EL (cell line): ENCODE results near the gene STK24.
"Not testable (repeated sequence)": the region's sequence is repeated elsewhere in the genome, so short reads cannot be mapped to it uniquely, and the experiment has no call there.

ENCODE experiments used
- DNase-seq: peaks from one replicate; pipeline ENCODE4 v3.0.0-alpha.2; 2016

The STK24 gene

DNA sequence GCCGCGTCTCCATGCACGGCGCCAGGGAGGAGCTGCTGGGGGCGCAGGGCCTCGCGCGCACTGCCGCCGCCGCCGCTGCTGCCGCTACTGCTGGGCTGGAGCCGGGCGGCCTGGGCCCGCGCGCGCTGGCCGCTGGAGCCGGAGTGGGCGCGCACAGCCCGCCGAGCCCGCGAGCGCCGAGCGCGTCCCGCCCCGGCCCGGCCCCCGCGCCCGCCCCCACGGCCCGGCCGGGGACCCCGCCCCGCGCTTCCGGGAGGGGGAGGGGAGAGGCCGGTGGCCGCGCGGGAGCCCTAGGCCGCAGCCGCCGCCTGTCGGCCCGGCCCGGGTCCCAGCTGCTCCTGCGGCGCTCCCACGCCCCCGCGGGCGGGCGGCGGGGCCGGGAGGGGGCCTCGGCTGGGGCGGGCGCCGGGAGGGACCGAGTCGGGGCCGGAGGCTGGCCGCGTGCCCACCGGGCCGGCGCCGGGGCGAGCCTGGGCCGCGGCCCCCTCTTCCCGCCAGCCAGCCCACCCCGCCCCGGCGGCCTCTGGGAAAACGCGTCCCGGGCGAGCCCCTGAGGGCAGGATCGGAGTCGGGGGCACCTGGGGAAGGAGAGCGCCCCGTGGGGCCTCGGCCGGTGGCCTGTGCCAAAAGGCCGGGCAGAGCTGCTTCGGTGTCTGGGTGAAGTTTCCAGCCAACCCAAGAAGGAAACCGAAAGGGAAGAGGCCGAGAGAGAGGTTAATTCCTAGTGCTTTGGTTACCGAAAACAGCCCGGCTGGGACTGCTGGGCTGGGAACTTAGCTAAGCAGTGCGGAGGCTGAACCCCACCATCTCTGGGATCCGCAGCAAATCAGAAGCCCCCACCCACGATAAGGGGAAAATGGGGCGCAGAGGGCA lies at the start of gene STK24:
TSS of gene STK24 (minus strand) at position 145 of the 873 bp plus-strand sequence. CDS start 321 bp downstream, outside the sequence.
- peak; percentile 76 for DNase-seq

DNA sequence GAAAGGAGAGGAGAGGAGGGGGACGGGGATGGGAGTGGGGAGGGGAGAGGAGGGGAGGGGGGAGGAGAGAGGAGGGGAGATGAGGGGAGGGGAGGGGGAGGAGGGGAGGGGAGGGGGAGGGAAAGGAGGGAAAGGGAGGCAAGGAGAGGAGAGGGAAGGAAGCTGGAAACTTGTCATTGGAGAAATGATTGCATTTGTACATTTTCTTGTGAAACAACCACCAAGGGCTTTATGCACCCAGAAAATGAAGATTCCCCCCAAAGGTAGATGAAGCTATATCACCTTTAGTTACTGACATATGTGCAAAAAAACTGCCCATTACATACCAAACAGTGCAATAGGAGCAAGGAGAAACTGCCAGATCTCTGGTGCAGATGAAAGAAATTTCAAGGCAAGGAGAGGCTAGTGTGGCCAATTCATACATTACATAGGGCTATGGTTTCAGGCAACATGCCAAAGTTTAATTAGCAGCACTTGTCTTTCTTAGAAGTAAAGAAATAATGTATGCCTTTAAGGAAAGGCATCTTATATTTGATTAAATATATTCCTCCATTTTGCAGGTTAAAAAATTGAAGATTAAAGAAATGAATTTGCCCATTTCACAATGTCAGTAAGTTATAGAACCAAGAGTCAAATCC lies 49.5 kb upstream of the STK24 start:
- DNase-seq, result peak; percentile 11

DNA sequence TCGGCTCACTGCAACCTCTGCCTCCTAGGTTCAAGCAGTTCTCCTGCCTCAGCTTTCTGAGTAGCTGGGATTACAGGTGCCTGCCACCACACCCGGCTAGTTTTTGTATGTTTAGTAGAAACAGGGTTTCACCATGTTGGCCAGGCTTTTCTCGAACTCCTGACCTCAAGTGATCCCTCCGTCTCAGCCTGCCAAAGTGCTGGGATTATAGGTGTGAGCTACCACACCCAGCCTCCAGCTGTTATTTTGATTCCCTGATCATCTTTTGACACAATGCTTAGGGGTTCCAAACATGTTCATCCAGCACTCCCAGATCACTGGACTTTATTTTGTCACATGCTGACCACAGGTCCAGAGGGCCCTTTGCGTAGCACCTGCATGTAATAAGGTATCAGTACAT lies 47.7 kb upstream of the STK24 start:
- DNase-seq, result not testable (repeated sequence)

DNA sequence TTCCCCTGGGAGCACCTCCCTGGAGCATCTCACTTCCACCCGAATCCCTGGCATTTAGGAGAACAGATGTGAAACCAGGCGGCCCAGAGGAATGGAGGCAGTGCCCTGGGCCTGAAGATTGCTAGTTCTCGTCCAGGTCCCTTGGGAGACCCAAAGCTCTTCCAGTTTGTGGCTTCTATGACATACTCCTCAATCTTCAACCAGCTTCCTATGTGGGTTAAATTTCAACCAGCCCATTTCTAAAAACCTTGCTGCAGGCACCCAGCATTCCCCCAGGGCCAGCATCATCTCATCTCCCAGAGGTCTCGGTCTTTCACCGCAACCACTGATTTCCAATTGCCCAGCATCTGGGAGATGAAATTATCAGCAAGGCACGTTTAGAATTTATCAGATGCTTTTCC lies 46.0 kb upstream of the STK24 start:
- DNase-seq, result no peak

DNA sequence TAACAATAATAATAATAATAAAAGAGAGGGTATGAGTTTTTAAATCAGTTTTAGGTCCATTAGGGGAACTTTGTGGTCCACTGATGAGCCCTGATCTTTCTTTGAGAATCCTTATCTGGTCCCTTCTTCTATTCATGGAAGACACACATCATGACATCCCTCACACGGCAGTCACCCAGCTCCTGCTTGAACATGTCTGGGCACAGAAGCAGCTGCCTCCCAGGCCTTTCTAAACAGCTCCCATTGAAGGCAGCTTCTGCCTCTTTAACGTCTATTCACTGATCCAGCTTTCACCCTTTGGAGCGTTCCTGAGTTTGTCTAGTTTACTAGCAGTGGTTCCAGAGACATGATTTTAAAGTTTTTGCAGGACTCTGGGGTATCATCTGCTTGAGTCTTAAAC lies 42.6 kb upstream of the STK24 start:
- no peak for DNase-seq

DNA sequence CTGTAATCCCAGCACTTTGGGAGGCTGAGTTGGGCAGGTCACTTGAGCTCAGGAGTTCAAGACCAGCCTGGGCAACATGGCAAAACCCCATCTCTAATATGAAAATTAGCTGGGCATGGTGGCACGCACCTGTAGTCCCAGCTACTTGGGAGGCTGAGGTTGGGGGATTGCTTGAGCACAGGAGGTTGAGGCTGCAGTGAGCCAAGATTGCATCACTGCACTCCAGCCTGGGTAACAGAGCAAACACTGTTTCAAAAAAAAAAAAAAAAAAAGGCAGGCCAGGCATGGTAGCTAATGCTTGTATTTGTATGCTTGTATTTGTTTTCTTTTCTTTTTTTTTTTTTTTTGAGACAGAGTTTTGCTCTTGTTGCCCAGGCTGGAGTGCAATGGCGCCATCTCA lies 38.7 kb upstream of the STK24 start:
- not testable (repeated sequence) for DNase-seq

DNA sequence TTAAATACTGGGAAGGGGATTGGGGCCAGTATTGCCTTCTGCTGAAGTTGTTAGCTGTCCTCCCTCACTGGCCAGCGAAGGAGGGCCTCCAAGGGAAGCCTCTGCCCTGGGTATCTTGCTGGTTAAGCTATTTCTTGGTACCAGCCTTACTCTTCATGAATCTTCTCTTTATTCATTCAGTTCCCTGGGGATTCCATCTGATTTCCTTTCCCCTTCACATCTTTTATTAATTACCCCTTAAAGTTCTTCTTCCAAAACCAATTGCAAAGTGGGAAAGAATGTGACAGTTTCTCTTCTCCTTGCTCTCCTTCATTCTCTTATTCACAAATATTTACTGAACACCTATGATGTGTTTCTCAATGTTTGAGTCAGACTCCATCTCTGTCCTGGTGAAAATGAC lies 36.7 kb upstream of the STK24 start:
- no peak for DNase-seq

DNA sequence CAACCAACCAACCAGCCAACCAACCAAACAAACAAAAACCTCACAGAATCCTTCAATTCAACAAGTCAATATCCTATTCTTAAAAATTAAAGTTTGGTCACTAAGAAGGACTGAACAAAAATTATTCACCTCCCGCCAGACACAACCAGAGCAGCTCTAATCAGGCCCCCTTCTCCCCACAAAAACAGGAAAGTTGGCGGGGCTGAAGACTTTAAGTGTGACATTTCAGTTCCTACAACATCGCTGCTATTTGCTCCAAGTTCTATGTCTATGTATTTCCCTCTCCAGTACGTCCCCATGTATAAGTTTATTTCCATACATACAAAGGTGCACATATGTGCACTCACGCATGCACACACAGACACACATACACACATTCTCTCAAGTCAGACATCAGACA lies 32.8 kb upstream of the STK24 start:
- no peak for DNase-seq

DNA sequence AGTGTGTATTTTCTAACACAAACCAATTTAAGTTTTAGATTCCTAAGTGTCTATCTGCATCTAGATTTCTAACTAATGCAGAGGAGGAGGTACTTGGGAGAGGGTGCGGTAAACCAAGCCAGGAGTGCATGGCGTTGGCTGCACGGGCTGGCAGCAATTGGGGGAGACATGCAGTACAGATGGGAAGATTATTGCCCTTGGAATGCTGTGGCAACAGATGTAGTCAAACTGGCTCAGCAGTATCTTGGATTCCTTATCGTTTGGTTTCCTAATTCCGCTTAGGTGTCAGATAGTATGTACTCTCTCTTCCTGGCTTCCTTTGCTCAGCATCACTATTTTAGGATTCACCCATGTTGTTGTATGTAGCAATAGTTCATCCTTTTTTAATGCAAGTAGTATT lies 29.4 kb upstream of the STK24 start:
- DNase-seq, result no peak

DNA sequence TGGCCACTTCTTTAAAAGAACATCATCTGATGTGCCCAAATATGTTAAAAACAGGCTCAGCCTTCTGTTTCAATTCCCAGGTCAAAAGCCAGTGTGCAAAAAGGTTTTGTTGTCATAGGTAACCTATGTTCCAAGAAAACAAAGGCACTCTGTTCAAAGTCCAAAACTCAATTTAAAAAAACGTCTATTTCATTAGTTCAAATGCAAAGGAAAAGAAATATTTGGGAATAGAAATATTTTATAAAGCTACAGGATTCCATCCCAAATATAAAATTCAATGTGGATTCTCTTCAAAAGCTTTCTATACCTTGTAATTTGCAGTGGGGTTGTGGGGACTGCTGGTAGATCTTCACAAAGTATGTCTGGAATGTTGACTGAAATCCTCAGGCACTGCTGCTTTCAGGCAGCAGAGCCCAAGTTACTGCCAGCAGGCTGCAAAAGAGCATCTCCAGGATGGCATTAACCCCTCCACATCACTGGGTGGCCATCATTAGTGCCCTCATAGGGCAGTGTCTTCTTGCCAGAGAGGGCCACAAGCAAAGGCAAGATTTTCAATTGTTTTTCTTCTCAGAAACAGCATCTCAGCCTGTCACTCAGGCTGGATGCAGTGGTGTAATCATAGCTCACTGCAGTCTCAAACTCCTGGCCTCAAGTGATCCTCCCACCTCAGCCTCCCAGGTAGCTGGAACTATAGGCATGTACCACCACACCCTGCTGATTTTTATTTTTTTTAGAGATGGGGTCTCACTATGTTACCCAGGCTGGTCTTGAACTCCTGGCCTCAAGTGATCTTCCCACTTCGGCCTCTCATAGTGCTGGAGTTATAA lies 22.8 kb upstream of the STK24 start:
- DNase-seq, result peak; percentile 33

DNA sequence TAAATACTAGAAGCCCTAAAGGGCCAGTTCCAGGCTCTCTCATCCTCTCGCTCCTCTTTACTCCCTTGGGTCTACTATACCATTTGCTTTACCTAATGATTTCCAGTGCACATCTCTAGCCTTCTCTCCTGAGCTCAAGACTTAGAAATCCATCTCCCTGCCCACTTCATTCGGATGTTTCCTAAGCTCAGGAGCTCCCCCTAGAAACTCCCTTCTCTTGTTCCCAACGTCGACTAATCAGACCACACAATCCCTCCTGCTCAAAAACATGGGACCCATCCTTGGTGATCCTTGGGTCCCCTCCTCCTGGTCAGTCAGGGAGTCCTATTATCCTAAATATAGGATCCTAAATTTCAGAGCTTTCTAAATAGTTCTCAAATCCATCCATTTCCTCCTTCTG lies 21.1 kb upstream of the STK24 start:
- peak; percentile 8 for DNase-seq

DNA sequence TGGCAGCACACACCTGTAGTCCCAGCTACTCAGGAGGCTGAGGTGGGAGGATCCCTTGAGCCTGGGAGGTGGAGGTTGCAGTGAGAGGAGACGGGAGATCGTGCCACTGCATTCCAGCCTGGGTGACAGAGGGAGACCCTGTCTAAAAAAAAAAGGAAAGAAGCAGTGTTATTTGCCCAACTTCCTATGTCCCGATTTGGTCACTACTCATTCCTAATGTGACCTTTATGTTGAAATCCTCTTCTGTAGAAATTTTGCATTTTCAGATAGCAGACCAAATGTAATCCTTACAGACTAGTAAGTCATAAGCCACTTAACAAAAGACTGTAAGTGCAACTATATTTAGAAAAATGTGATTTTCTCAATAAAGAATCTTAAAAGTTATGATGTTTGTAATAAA lies 18.2 kb upstream of the STK24 start:
- DNase-seq, result no peak

DNA sequence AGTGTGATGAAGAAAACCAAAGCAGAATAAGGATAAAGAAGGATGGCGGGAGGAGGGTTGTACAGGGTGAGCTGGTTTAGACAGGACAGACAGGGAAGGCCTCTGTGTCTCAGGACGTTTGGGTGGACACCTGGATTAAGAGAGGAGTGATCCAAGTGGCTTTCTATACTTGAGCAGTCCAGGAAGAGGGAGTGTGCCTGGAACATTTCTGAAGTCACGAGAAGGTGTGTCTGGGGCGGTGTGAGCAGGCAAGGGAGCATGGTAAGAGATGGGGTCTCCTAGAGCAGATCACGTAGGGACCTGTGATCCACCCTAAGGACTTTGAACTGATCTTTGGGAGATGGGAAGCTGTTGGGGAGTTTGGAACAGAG lies 15.4 kb upstream of the STK24 start:
- DNase-seq, result no peak

DNA sequence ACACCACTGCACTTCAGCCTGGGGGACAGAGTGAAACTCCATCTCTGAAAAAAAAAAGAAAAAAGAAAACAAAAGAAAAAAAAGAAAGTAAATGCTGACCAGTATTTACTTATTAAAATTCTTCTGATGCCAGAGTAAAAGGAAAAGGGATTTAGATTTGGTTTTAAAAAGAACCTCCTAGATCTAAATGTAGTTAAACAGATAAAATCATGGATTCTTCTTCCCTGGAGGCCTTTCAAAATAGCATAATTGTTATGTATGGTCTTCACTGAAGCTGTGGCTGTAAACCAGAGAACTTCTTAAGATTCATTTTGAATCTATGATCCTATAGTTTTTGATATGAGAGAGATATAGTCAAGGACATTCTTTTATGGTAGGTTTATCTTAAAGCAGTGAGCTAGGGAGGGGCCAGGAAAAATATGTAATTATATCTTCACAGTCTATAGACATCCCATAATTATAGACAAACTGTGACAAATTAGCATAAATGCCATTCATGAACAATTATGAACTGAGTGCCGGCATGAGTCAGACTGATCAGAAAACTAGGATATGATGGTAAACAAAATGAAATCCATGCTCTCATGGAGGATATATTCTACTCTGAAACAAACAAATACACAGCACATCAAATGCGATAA lies 14.9 kb upstream of the STK24 start:
- DNase-seq, result no peak

DNA sequence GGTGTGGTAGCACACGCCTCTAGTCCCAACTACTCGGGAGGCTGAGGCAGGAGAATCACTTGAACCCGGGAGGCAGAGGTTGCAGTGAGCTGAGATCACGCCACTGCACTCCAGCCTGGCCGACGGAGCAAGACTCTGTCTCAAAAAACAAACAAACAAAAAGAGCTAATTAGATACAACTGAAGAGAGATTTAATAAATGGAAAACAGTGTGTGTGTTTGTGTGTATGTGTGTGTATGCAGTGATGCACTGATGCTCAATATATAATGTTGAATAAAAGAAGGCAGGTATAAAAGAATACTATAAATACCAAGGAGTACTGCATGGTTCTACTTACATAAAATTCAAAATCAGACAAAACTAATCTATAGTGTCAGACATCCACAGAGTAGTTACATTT lies 13.6 kb upstream of the STK24 start:
- DNase-seq, result not testable (repeated sequence)

DNA sequence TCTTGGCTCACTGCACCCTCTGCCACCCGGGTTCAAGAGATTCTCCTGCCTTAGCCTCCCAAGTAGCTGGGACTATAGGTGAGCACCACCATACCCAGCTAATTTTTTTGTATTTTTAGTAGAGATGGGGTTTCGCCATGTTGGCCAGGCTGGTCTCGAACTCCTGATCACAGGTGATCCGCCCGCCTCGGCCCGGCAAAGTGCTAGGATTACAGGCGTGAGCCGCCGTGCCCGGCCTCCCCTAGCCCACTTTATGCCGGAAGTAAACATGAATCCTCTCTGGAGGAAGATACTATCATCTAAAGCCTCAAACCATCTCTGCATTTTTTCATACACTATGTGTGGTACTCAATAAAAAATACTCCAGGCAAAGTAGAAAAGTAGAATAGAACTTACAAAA lies 12.6 kb upstream of the STK24 start:
- not testable (repeated sequence) for DNase-seq

DNA sequence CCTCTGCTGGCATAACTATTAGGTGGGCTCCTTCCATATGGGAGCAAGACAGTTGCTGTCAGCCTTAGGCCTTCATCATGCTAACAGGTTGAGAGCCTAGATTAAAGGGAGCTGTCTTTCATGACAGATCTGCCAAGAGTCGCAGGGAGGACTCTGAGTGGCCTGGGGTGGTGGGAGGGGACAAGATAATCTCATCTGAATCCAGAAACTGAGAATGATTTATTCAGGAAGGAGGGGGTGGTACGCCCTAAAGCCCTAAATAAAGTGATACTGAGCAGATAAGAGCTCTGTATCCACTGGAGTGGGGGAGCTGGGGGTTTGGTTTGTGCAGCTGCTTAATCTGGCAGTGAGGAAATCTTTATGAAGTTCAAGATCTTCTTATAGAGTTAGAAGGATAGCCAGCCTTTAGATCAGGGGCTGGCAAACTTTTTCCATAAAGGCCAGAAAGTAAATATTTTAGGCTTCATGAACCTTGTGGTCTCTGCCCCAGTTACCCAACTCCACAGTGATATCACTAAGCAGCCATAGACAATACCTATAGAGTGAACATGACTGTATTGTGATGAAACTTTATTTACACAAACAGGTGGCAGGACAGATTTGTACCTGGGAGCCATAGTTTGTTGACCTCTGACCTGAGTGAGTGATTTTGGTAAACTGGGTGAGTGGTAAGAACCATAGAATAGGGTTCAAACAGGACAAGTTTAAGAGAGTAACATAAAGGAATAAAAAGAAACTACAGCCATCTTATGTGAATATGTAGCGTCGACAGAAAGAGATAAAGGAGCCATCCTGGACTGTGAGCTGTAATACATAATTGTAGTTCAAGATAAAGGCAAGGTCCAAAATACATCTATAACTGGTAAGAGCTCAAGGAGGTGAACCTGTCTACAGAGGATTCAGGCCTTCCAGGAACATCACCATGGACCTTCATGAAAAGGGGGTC lies 9.8 kb upstream of the STK24 start:
- no peak for DNase-seq

DNA sequence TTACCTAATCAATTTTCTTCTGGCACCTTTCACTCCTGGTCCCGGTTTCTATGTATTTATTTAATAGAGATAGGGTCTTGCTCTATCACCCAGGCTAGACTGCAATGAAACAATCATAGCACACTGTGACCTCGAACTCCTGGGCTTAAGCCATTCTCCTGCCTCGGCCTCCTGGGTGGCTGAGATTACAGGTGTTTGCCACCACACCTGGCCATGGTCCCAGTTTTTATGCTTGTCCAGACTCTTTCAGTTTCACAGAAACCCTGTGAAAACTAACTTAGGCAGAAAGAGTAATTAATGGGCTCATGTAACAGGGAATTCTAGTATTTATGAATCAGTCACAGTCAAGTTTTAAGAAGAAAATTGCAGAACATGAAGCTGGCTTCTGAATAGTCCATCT lies 9.0 kb upstream of the STK24 start:
- no peak for DNase-seq

DNA sequence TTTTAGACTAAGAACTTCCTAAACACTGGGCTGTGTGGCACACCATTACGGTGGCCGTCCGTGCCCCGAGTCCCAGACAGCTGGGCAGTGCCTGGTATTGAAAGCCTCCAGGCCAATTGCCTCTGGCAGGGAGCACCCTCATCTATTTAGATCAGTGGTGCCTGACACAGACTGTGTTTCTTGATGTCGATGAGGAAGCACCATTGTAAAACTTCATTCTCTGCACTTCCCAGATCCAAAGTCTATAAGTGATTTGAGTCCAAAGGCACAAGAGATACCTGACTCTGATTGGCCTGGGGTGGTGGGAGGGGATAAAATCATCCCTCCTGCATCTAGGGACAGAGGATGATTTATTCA lies 8.5 kb upstream of the STK24 start:
- no peak for DNase-seq

DNA sequence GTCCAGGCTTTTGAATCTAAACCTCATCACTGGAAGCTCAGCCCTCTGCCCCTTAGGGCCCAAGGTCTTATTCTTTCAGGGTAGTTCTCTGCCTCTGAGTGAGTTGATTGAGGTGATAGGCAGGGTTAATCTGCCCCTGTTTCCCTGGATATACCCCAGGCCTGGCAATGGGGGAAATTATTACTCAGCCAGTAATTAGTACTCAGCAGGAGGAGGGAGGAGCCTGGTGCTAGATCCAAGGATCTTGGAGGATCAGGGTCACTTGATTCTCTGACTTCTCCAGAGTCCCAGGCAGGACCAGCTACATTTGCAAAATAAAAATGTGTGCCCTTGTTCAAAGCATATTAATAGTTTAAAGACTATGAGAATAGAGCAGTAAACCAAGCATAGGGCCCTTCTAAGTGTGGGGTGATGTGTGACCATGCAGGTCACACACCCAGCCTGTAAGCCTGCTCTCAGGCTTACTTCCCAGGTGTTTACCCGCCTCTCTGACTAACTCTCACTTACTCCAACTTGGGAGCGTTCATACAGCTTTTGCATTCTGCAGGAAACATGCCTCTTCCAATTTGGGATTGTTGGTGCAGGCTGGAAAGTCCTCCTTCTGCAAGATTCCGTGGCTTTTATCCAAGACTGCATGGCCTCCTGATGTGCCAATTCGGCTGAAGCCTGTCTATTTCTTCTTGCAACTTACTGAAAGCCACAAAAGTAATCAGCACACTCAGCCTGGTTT lies 7.9 kb upstream of the STK24 start:
- no peak for DNase-seq

DNA sequence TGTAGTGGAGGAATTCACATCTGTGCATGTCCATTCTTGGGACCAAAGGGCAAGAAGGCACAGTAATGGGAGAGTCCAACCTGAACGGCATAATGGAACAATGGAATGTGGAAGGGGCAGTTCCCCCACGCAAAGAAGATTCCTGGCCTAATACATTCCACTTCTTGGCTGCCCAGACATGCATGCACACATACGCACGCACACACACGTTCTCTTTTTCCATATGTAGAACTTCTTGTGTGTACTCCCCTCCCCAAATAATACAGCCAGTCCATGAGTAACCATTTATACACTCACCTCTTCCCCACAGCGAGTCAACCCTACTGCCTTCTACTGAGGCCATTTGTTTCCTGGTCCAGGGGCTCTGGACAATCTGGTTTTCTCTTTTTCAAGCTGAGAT lies 6.0 kb upstream of the STK24 start:
- no peak for DNase-seq
